Epithelial cell of proximal tubule (primary cell): ENCODE results near the gene SRRM5. TPM values are rescaled to one million over a fixed set of nuclear protein-coding genes. Genes with fewer than 3 reads are reported as not detected.

Source experiments
- DNase-seq: peaks from one replicate; pipeline ENCODE4 v3.0.0-alpha.2; 2011; ENCODE audit warnings: low read depth
- H3K4me3 ChIP-seq: 2 replicates; pipeline ENCODE4 v1.5.1; 2011; ENCODE audit warnings: low read depth, mild to moderate bottlenecking, low read length
- CTCF ChIP-seq: conservative IDR thresholded peaks from 2 replicates; pipeline ENCODE4 v1.5.1; 2012; ENCODE audit warnings: low read depth, mild to moderate bottlenecking, low read length
- total RNA-seq: library from RNA; depleted of rRNA; stranded (reverse); fragments of >200 nt; gene quantifications from 2 replicates; pipeline ENCODE4 v1.2.3, GENCODE V29; 2015

The SRRM5 gene
- total RNA-seq, 1 donor from 2014 or later, result 0.12 TPM

GRCh38 chr19:43618921-43619261 lies 7.0 kb downstream of the SRRM5 start:
- H3K4me3 ChIP-seq, result peak overlapping the region; percentile 84
- DNase-seq, result no peak
- no peak for TF ChIP-seq CTCF

GRCh38 chr19:43619262-43620060 lies 7.6 kb downstream of the SRRM5 start, which contains the start of gene ZNF428:
TSS of gene ZNF428 (minus strand) at chr19:43619629. CDS start at chr19:43614304, 5,325 bp downstream.
- DNase-seq, result no peak
- H3K4me3 ChIP-seq, result peak within 1 kb of the TSS; percentile 84
- TF ChIP-seq CTCF, result no peak

DNA sequence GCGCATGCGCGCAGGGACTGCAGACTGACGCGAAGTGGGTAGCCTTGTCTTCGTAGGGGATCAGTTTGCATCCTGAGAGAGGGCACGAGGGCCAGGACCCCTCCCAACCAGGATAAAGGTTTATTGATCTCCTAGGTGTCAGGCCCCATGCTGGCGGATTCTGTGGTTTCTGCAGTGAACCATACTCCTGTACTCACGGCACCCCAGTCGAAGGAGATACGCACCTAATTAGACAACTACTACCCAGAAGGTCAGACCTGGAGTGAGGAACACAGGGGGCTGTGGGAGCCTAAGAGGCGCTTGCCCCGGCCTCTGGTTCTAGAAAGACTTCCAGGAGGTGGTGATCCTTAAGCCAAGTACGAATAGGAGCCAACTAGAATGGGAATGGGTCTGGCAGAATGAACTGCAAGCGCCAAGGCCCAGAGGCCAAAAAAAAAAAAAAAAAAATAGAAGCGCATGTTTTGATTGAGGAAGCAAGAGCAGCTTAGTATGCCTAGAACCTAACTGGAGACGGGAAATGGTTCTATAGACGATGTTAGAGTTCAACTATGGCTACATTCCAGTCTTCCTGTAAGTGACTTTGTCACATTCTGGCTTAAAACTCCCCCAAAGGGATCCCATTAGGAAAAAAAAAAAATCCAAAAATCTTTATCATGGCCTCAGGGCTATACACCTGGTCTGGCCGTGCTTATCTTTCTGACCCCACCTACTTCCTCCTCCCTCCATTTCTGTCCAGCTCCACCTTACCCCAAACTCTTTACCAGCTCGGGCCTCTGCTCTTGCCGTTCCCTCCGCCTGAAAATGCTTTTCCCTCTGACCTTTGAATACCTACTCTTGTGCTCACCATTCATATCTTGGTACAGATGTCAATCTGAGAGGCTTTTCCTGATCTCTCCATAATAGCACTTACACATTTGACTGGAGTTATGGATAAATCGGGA lies 8.4 kb downstream of the SRRM5 start:
- no peak for DNase-seq
- TF ChIP-seq CTCF, result no peak
- H3K4me3 ChIP-seq, result peak overlapping the region; percentile 84

DNA sequence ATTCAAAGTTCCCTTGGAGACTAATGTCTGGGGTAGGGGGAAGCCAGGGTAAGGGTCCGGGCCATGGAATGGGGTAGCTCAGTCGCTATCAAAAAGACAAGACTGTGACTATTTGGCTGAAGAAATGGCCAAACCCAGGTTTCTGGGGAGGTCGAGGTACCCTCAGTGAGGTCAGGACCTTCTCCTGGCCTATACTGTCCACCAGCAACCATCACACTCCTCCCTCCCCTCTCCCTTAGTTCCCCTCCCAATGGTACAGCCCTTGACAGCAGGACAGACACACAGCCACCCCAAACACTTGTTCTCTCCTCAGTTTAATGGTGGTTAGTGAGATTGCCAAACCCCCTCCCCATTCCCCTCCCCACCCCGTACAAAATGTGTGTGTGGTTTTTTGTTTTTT lies 10.2 kb downstream of the SRRM5 start:
- H3K4me3 ChIP-seq, result no peak overlapping the region
- TF ChIP-seq CTCF, result no peak
- no peak for DNase-seq

DNA sequence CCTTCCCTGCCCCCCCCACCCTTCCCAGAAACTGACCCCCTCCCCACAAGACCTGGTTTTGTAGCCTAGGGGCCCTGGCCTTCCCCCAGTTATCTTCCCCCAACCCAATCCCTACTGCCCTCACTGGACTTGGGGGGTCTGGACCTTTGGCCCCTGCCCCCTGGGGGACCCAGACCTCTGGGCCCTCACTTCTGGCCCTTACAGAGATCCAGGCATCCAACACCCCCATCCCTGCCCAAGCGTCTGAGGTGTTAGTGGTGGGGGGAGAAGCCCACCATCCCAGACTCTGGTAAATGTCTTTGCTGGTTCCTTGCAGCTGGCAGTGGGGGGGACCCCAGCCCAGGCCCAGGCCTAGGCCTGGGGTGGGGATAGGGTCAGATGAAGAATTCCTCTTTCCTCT lies 11.1 kb downstream of the SRRM5 start:
- TF ChIP-seq CTCF, result no peak
- H3K4me3 ChIP-seq, result no peak overlapping the region
- no peak for DNase-seq

DNA sequence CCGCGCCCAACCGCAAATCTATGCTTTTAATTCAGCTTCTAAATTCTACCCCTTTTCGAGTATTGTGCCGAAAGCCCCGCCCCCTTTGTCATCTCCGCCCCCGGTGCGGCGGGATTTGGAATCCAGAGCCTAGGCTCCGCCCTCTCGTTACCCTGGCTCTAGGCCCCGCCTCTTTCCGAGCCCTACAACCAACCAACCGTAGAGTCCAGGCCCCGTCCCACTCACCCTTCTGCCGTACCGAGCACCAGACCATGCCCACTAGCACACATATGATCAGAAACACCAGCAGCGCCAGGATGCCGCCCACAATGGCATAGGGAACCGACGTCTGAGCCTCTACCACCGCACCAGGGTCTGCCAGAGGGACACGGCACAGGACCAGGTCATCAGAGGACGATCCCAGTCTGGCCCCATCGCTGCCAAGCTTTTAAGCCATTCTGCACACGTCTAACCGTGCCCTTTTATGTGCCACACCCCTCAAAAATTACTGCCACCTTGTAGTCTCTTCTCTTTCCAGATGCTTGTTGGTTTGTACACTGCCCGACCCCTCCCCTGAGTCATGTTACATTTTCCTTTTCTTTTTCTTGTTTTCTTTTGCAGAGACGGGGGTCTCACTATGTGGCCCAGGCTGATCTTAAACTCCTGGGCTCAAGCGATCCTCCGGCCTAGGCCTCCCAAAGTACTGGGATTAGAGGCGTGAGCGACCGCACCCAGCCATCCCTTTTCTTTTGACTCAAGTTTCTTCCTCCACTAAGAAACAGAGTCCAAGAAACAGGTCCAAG lies 12.2 kb downstream of the SRRM5 start:
- no peak overlapping the region for H3K4me3 ChIP-seq

More for the DNA sequence above, 12.2 kb downstream of the SRRM5 start:
- DNase-seq, result no peak
- TF ChIP-seq CTCF, result no peak
